A549 (cell line): Measurements from ENCODE around the gene ANO7.

ENCODE experiments used
- CHD2 ChIP-seq: fragments of 150-350 bp; IDR thresholded peaks from 2 replicates; pipeline ENCODE4 v1.6.1; 2014; ENCODE audit warnings: low read length; ENCODE audit not compliant: partially characterized antibody
- CHD4 ChIP-seq: fragments of 200-600 bp; sonication (generic); IDR thresholded peaks from 2 replicates; pipeline ENCODE4 v1.6.1; 2016; ENCODE audit warnings: antibody characterized with exemption, mild to moderate bottlenecking, borderline replicate concordance
- KDM1A ChIP-seq: fragments of 200-600 bp; sonication (generic); IDR thresholded peaks from 2 replicates; pipeline ENCODE4 v1.6.1; 2016; ENCODE audit warnings: low read depth, mild to moderate bottlenecking
- MAFK ChIP-seq: fragments of 450-650 bp; IDR thresholded peaks from 2 replicates; pipeline ENCODE4 v1.6.1; 2014; ENCODE audit not compliant: partially characterized antibody
- MAZ ChIP-seq: fragments of 150-350 bp; IDR thresholded peaks from 2 replicates; pipeline ENCODE4 v1.6.1; 2014; ENCODE audit warnings: antibody characterized with exemption, low read depth, low read length, borderline replicate concordance
- MYC ChIP-seq: IDR thresholded peaks from 2 replicates; pipeline ENCODE4 v1.6.1; 2012; ENCODE audit warnings: mild to moderate bottlenecking, inconsistent platforms, low read length, improper control_type of control experiment, borderline replicate concordance
- RARB ChIP-seq: fragments of 250-450 bp; sonication (Bioruptor Pico); IDR thresholded peaks from 2 replicates; pipeline ENCODE4 v1.8.0; 2021; ENCODE audit warnings: mild to moderate bottlenecking, moderate library complexity
- SREBF2 ChIP-seq: fragments of 450-650 bp; IDR thresholded peaks from 2 replicates; pipeline ENCODE4 v1.6.1; 2014; ENCODE audit warnings: mild to moderate bottlenecking, moderate library complexity
- TF ChIP-seq, protein P1 (sequence below): fragments of >200 bp; sonication (Bioruptor Twin); formaldehyde crosslinking; IDR thresholded peaks from 3 replicates; pipeline ENCODE4 v1.5.1; 2016
- TF ChIP-seq, protein P2 (sequence below): fragments of >200 bp; sonication (Bioruptor Twin); formaldehyde crosslinking; IDR thresholded peaks from 3 replicates; pipeline ENCODE4 v1.6.1; 2016
- TF ChIP-seq, protein P3 (sequence below): fragments of 200-600 bp; sonication (generic); IDR thresholded peaks from 2 replicates; pipeline ENCODE4 v1.6.1; 2016; ENCODE audit warnings: antibody characterized with exemption, mild to moderate bottlenecking, moderate library complexity

DNA sequence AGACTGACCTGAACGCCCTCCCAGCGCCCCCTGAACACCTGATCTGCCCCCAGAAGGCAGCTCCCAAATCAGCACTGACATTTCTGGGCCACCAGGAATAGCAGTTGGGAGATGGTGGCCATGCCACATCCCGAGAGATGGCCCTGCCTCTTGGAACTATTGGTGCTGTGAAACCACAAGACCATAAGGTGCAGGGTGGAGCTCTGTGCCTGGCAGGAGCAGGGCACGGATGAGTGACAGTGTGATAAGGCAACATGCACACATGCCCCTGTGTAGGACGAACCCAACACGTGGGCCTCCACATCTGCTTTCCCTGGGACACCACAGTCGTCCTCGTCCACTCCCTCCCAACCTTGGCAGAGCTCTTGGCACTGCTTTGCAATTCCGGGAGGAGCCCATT is 26.9 kb downstream of the ANO7 start:
- TF ChIP-seq MAFK: no peak
- no peak for TF ChIP-seq RARB (CRISPR knock-in tag)
- TF ChIP-seq, protein P1, sequence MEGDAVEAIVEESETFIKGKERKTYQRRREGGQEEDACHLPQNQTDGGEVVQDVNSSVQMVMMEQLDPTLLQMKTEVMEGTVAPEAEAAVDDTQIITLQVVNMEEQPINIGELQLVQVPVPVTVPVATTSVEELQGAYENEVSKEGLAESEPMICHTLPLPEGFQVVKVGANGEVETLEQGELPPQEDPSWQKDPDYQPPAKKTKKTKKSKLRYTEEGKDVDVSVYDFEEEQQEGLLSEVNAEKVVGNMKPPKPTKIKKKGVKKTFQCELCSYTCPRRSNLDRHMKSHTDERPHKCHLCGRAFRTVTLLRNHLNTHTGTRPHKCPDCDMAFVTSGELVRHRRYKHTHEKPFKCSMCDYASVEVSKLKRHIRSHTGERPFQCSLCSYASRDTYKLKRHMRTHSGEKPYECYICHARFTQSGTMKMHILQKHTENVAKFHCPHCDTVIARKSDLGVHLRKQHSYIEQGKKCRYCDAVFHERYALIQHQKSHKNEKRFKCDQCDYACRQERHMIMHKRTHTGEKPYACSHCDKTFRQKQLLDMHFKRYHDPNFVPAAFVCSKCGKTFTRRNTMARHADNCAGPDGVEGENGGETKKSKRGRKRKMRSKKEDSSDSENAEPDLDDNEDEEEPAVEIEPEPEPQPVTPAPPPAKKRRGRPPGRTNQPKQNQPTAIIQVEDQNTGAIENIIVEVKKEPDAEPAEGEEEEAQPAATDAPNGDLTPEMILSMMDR: no peak
- no peak for TF ChIP-seq MAZ
- TF ChIP-seq, protein P2, sequence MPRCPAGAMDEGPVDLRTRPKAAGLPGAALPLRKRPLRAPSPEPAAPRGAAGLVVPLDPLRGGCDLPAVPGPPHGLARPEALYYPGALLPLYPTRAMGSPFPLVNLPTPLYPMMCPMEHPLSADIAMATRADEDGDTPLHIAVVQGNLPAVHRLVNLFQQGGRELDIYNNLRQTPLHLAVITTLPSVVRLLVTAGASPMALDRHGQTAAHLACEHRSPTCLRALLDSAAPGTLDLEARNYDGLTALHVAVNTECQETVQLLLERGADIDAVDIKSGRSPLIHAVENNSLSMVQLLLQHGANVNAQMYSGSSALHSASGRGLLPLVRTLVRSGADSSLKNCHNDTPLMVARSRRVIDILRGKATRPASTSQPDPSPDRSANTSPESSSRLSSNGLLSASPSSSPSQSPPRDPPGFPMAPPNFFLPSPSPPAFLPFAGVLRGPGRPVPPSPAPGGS: no peak
- TF ChIP-seq MYC: no peak
- no peak for TF ChIP-seq CHD2
- TF ChIP-seq CHD4: no peak
- TF ChIP-seq, protein P3, sequence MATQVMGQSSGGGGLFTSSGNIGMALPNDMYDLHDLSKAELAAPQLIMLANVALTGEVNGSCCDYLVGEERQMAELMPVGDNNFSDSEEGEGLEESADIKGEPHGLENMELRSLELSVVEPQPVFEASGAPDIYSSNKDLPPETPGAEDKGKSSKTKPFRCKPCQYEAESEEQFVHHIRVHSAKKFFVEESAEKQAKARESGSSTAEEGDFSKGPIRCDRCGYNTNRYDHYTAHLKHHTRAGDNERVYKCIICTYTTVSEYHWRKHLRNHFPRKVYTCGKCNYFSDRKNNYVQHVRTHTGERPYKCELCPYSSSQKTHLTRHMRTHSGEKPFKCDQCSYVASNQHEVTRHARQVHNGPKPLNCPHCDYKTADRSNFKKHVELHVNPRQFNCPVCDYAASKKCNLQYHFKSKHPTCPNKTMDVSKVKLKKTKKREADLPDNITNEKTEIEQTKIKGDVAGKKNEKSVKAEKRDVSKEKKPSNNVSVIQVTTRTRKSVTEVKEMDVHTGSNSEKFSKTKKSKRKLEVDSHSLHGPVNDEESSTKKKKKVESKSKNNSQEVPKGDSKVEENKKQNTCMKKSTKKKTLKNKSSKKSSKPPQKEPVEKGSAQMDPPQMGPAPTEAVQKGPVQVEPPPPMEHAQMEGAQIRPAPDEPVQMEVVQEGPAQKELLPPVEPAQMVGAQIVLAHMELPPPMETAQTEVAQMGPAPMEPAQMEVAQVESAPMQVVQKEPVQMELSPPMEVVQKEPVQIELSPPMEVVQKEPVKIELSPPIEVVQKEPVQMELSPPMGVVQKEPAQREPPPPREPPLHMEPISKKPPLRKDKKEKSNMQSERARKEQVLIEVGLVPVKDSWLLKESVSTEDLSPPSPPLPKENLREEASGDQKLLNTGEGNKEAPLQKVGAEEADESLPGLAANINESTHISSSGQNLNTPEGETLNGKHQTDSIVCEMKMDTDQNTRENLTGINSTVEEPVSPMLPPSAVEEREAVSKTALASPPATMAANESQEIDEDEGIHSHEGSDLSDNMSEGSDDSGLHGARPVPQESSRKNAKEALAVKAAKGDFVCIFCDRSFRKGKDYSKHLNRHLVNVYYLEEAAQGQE: no peak
- TF ChIP-seq KDM1A: no peak
- no peak for TF ChIP-seq SREBF2
